HG03520 (cell line): ENCODE results near the gene XKR3.
"Not testable (repeated sequence)": the region's sequence is repeated elsewhere in the genome, so short reads cannot be mapped to it uniquely, and the experiment has no call there.

Experiments
- ATAC-seq: cut with Tn5 transposase; IDR thresholded peaks from one replicate; pipeline ENCODE4 v1.9.1; 2021; ENCODE audit warnings: mild to moderate bottlenecking, moderate library complexity; ENCODE audit not compliant: unreplicated experiment

Gene XKR3

DNA sequence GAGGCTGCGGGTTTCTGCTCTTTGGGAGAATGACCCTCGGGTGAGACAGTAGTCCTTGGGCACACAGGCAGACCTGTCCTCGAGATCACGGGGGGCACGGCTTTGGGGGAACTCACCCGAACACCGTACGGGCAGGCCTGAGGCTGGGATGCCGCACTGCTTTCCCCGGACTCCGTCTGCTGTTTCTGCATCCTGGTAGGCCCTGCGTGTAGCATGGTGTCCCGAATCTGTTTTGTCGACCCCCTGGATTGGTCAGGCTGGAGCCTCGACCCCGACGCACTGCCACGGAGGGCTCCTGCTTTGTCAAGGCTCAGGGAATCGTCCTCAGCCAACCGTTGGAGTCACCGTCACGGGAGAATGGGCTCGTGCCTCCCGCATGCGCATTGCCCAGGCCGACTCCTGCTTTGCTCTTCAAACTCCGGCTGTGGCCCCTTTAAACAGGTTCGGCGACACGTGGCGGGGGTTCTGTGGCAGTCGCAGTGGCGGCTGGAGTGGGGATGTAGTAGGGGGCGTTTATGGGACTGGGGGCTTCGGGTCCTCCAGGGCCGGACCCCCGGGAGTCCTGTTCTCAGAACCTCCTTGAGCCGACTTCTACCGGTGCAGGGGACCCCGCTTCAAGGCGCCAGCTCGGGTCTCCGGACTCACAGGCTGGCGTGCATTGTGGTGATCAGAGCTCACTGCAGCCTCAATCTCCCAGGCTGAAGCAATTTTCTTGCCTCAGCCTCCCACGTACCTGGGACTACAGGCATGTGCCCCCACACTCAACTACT is 76.9 kb downstream of the XKR3 start:
- ATAC-seq = not testable (repeated sequence)

DNA sequence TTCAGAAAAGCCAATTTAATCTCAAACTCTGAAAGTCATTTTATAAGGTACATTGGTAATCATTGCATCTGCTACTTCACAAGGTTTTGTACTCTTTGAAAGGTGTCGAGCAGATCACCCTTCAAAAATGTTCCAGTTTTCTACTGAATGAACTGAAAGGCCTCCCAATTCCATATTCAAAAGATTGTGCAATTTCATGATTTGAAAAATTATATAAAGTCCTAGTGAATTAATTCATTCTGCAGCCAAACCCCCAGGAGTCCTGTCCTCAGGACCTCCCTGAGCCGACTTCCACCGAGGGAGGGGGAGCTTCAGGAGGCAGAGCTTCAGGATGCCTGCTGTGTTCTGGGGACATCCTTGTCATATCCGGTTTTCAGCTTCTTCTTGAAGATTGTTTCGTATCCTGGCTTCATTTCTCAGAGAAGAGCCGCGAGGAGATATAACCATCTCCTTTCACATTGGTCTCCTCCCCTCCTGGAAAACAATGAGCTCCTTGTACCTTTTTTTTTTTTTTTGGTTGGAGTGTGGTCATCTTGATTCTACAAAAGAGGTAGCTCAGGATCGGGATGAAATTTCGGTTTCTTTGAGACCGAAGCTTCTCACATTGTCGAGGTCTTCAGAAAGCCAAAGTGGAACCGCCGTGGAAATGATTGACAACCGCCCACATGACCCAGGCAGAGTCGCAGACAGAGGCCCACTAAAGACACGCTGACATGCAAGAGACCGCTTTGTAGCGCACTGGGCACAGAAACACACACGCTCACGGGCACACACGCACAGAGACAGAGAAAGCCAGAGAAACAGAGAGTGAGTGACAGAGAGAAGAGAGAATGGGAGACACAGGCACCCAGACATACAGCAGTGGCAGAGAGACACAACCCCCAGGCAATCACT is 77.7 kb downstream of the XKR3 start:
- not testable (repeated sequence) for ATAC-seq

DNA sequence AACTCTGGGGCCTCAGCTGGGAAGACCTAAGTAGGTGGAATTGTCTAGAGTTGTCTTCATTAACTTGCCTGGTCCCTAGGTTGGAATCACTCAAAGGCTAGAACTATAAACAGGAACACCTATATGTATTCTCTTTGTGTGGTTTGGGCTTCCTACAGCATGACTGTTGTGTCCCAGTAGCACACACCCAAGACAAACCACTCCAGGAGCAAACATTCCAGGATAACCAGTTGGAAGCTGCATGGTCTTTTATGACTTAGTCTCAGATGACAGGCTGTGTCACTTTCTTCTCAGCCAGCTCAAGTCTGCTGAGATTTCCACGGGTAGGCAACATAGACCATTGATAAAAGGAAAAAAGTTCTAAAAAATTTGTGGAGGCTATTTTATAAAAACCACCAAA is 90.9 kb downstream of the XKR3 start:
- not testable (repeated sequence) for ATAC-seq
